PFSK-1 (cell line): Measurements from ENCODE around the gene PREX1.

Experiments
- FOXP2 ChIP-seq: optimal IDR thresholded peaks from 2 replicates; pipeline ENCODE3; 2011; ENCODE audit warnings: borderline replicate concordance, control low read depth, inconsistent platforms; ENCODE audit not compliant: insufficient read depth; ENCODE audit errors: extremely low read length, extremely low read depth
- POLR2AphosphoS5 ChIP-seq: IDR thresholded peaks from 2 replicates; pipeline ENCODE4 v1.6.1; 2012; ENCODE audit warnings: low read depth, mild to moderate bottlenecking, control low read depth, low read length, moderate library complexity
- SIN3A ChIP-seq: IDR thresholded peaks from 2 replicates; pipeline ENCODE4 v1.6.1; 2012; ENCODE audit warnings: mild to moderate bottlenecking, low read length, moderate library complexity, borderline replicate concordance; ENCODE audit not compliant: insufficient read depth
- TAF1 ChIP-seq: IDR thresholded peaks from 2 replicates; pipeline ENCODE4 v1.6.1; 2012; ENCODE audit warnings: low read length, control low read depth, borderline replicate concordance; ENCODE audit not compliant: insufficient read depth
- TF ChIP-seq, protein P1 (sequence below), 2 experiments: IDR thresholded peaks; 2 replicates each; pipeline versions ENCODE4 v1.6.1 to v1.8.0; 2011 to 2012; ENCODE audit warnings: low read depth in 2 of 2, low read length in 2 of 2, control low read depth in 1 of 2, inconsistent platforms in 1 of 2, mild to moderate bottlenecking in 1 of 2, moderate library complexity in 1 of 2; ENCODE audit not compliant: insufficient read depth in 1 of 2

The PREX1 gene

DNA sequence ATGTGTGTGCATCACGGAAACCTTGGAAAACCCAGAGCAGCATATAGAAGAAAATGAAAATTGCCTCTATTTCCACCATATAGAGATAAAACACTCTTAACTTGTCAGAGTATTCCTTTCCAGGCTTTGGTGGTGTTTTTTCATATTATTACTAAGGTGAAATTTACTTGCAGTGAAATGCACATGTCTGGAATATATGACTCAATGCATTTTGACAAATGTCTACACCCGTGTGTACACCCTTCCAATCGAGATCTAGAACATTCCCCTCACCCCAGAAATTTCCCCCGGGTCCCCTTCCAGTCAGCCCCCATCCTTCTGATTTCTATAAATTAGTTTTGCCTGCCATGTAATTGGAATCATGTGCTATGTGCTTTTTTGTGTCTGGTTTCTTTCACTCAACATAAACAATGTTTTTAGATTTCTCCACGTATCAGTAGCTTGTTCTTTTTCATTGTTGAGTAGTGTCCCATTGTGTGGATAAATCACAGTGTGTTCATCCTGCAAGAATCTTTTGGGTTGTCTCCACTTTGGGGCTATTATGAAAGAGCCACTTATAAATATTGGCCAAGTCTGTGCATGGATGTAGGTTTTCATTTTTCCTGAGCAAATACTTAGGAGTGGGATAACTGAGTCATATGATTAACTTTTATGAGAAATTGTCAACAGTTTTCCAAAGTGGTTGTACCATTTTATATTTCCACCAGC, 19.9 kb upstream of the PREX1 start:
- TF ChIP-seq FOXP2 (no peak), TAF1 (no peak)

- TF ChIP-seq SIN3A: no peak
- no peak for TF ChIP-seq TAF1
- no peak for TF ChIP-seq FOXP2
Observed at GRCh38 chr20:48846516-48847492, 19.0 kb upstream of the PREX1 start.

DNA sequence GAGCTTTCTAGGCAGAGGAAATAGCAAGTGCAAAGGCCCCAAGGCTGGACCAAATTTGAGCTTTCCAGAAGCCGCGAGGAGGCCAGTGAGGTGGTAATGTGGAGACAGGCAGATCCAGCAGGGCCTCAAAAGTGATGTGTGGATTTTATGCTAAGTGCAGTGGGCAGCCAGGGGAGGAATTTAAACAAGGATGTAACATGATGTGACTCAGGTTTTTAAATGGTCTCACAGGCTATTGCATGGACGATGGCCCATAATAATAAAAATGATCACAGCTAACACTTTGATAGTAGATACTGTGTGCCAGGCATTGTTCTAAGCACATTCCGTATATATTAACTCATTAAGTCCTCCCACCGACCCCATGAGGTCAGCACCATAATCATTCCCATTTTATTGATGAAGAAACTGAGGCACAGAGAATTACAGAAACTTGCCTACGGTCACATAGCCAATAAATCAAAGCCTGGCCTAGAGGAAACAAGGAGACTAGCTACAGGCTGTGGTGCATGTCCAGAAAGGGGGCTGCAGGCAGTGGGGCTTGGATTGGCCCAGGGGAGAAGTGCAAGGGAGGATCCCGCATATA, 18.0 kb upstream of the PREX1 start:
- TF ChIP-seq FOXP2: no peak
- no peak for TF ChIP-seq POLR2AphosphoS5
- TF ChIP-seq SIN3A: no peak
- TF ChIP-seq, protein P1, sequence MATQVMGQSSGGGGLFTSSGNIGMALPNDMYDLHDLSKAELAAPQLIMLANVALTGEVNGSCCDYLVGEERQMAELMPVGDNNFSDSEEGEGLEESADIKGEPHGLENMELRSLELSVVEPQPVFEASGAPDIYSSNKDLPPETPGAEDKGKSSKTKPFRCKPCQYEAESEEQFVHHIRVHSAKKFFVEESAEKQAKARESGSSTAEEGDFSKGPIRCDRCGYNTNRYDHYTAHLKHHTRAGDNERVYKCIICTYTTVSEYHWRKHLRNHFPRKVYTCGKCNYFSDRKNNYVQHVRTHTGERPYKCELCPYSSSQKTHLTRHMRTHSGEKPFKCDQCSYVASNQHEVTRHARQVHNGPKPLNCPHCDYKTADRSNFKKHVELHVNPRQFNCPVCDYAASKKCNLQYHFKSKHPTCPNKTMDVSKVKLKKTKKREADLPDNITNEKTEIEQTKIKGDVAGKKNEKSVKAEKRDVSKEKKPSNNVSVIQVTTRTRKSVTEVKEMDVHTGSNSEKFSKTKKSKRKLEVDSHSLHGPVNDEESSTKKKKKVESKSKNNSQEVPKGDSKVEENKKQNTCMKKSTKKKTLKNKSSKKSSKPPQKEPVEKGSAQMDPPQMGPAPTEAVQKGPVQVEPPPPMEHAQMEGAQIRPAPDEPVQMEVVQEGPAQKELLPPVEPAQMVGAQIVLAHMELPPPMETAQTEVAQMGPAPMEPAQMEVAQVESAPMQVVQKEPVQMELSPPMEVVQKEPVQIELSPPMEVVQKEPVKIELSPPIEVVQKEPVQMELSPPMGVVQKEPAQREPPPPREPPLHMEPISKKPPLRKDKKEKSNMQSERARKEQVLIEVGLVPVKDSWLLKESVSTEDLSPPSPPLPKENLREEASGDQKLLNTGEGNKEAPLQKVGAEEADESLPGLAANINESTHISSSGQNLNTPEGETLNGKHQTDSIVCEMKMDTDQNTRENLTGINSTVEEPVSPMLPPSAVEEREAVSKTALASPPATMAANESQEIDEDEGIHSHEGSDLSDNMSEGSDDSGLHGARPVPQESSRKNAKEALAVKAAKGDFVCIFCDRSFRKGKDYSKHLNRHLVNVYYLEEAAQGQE (IDR thresholded peaks at IDR 0.05; ENCODE audit: insufficient read depth in 1 of 2, low read depth in 2 of 2, low read length in 2 of 2): no peak
- TF ChIP-seq TAF1: no peak

DNA sequence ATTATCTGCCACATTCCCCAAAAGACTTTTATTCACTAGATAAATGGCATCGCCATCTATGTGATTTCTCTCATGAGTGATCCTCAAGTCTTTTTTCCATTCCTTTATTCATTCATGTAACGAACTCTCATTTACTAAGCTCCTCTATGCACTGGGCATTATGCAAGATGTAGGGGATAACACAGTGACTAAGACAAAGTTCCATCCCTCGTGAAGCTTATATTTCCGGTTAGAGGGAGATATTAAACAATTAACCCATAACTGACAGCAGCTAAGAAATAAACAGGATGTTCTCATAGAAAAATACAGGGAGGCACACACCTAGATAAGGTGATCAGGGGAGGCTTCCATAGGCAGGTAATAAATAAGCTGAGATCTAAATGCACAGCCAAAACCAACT, 17.2 kb upstream of the PREX1 start:
- TF ChIP-seq POLR2AphosphoS5: no peak
- no peak for TF ChIP-seq FOXP2
- TF ChIP-seq SIN3A: no peak
- TF ChIP-seq, protein P1 (IDR thresholded peaks at IDR 0.05; ENCODE audit: insufficient read depth in 1 of 2, low read depth in 2 of 2, low read length in 2 of 2): no peak
- no peak for TF ChIP-seq TAF1

GRCh38 chr20:48843057-48843806, 15.4 kb upstream of the PREX1 start:
- no peak for TF ChIP-seq SIN3A
- no peak for TF ChIP-seq TAF1
- no peak for TF ChIP-seq FOXP2
- TF ChIP-seq POLR2AphosphoS5: no peak
- TF ChIP-seq, protein P1 (IDR thresholded peaks at IDR 0.05; ENCODE audit: insufficient read depth in 1 of 2, low read depth in 2 of 2, low read length in 2 of 2): no peak
